ENCODE results near the gene MFN2. TPM values are rescaled to one million over a fixed set of nuclear protein-coding genes. Genes with fewer than 3 reads are reported as not detected.
A peak's percentile ranks its signal among the peaks of the same experiment; 100 is the strongest.

MFN2 gene
- polyA plus RNA-seq, 1 experiment = 43.9 TPM

DNA sequence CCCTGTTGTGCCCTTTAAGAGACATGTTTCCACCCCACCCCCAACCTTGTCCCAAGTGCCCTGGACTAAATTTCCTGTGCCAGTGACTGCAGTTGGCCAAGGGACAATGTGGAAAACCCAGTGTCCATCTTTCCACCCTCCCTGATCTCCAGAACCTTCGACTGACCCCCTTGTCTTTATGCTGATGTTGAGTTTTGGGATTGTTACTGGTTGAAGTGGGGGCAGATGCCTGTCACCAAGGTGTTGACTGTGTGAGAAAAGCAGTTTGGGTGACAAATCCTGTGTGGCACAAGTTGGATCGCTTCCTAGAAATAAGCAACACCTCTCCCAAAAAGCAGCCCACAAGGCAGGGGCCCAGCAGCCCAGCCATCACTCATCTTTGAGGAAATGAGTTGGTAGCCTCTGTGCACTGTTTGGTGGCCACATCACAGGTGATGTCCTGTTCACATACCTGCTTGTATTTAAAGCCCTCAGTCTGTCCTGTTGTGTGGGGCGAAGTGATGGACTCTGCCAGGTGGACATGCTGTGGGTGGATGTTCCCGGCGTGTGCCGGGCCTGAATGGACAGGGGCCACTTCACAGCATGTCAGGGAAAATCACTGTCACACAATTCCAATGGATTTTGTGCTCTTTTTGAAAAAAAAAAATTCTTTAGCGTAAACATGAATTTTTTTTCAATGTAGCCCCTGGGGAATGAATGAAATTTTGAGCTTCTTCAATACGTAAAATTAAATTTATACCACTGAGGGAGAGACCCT lies 32.5 kb downstream of the MFN2 start:
- POLR2A ChIA-PET = no interaction called here
- TF ChIP-seq, protein P1, sequence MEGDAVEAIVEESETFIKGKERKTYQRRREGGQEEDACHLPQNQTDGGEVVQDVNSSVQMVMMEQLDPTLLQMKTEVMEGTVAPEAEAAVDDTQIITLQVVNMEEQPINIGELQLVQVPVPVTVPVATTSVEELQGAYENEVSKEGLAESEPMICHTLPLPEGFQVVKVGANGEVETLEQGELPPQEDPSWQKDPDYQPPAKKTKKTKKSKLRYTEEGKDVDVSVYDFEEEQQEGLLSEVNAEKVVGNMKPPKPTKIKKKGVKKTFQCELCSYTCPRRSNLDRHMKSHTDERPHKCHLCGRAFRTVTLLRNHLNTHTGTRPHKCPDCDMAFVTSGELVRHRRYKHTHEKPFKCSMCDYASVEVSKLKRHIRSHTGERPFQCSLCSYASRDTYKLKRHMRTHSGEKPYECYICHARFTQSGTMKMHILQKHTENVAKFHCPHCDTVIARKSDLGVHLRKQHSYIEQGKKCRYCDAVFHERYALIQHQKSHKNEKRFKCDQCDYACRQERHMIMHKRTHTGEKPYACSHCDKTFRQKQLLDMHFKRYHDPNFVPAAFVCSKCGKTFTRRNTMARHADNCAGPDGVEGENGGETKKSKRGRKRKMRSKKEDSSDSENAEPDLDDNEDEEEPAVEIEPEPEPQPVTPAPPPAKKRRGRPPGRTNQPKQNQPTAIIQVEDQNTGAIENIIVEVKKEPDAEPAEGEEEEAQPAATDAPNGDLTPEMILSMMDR (IDR thresholded peaks at IDR 0.05; ENCODE audit: low read depth, low read length) = no peak

DNA sequence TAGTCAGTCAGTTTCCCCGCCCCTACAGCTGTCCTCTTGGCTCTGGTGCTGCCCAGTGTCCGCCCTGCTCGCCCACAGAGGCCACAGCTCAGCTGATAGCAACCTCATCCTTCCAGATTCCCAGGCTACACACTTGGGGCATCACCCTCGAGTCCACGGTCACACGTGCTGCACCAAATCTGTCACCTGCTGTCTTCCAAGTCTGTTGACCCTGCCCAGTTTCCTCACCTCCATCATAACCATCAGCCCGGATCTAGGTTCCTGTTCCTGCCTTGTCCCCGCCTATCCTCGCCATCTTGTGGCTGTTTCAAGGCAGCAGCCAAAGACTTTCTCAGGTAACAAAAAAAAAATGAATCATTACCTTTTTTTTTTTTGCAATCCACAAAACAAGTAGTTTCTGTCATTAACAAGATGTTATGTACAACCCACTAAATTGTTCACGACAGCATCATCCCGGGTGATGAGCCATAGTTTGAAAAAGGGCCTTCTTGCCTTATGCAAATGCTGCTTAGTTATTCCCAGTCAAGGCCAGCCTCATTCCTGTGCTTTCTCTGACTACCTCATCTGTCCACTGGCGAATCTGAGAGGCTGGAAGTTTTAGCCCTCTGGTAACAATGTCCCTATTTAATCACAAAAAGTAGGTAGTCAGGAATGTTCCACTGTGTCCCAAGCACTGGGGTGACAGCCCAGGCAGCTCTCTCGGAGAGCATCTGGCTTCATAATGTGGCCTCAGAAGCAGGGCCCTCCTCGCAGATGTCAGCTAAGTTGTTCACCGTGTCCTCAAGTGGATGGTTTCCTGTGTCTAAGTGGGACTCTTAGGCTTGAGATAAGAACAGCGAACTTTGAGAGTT lies 34.1 kb downstream of the MFN2 start:
- ChIA-PET CTCF (no interaction called here), POLR2A (interaction anchor here (0.7 kb wide), 1 partner anchor 28 kb away, joined by 3 read pairs; no protein-coding TSS in a partner anchor)
- H3K4me3 ChIP-seq (ENCODE audit: low read depth, low read length) = no peak overlapping the region
- no peak for DNase-seq (ENCODE audit: low read depth, low spot score)
- H3K27me3 ChIP-seq (ENCODE audit: control insufficient read depth, insufficient read depth, low read length) = no peaks in the 10 kb centered on the region
- no peak overlapping the region for H3K27ac ChIP-seq (ENCODE audit: low read depth, low read length)
- TF ChIP-seq, protein P1 (IDR thresholded peaks at IDR 0.05; ENCODE audit: low read depth, low read length) = peak; percentile 14; the same call in 1 of the 2 replicates
- no peaks in the 10 kb centered on the region; the same call in 1 of the 2 replicates for H3K9me3 ChIP-seq (ENCODE audit: control insufficient read depth, insufficient read depth, low read length)

More for the DNA sequence above, 32.5 kb downstream of the MFN2 start:
- no peaks in the 10 kb centered on the region for H3K27me3 ChIP-seq (ENCODE audit: control insufficient read depth, insufficient read depth, low read length)
- H3K27ac ChIP-seq (ENCODE audit: low read depth, low read length) = no peak overlapping the region
- CTCF ChIA-PET = no interaction called here
- no peaks in the 10 kb centered on the region; the same call in 1 of the 2 replicates for H3K9me3 ChIP-seq (ENCODE audit: control insufficient read depth, insufficient read depth, low read length)
- no peak overlapping the region for H3K4me3 ChIP-seq (ENCODE audit: low read depth, low read length)
- no peak for DNase-seq (ENCODE audit: low read depth, low spot score)

DNA sequence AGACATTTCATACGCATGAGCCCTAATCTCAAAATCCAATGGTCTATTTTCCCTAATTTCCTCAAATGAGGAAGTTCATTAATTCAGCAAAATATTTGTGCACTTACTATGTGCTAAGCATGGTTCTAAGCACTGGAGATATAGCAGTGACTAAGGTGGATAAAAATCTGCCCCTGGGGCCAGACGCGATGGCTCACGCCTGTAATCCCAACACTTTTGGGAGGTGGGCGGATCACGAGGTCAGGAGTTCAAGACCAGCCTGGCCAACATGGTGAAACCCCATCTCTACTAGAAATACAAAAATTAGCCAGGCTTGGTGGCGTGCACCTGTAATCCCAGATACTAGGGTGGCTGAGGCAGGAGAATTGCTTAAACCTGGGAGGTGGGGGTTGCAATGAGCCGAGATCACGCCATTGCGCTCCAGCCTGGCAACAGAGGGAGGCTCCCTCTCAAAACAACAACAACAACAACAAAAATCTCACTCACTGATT lies 34.8 kb downstream of the MFN2 start:
- DNase-seq (ENCODE audit: low read depth, low spot score) = no peak
- Histone ChIP-seq H3K9me3 (ENCODE audit: control insufficient read depth, insufficient read depth, low read length) (no peaks in the 10 kb centered on the region; the same call in 1 of the 2 replicates), H3K4me3 (ENCODE audit: low read depth, low read length) (no peak overlapping the region), H3K27me3 (ENCODE audit: control insufficient read depth, insufficient read depth, low read length) (no peaks in the 10 kb centered on the region), H3K27ac (ENCODE audit: low read depth, low read length) (no peak overlapping the region)
- CTCF ChIA-PET = no interaction called here
- POLR2A ChIA-PET = no interaction called here
- TF ChIP-seq, protein P1 (IDR thresholded peaks at IDR 0.05; ENCODE audit: low read depth, low read length) = no peak

- no peak overlapping the region for H3K27ac ChIP-seq (ENCODE audit: low read depth, low read length)
- no peaks in the 10 kb centered on the region for H3K27me3 ChIP-seq (ENCODE audit: control insufficient read depth, insufficient read depth, low read length)
- POLR2A ChIA-PET = no interaction called here
- no peak overlapping the region for H3K4me3 ChIP-seq (ENCODE audit: low read depth, low read length)
- H3K9me3 ChIP-seq (ENCODE audit: control insufficient read depth, insufficient read depth, low read length) = no peaks in the 10 kb centered on the region; the same call in 1 of the 2 replicates
- DNase-seq (ENCODE audit: low read depth, low spot score) = no peak
- TF ChIP-seq, protein P1 (IDR thresholded peaks at IDR 0.05; ENCODE audit: low read depth, low read length) = no peak
- CTCF ChIA-PET = no interaction called here
Observed at GRCh38 chr1:12015499-12015898, 35.3 kb downstream of the MFN2 start.

All from AG04450 (cell line).